BLaER1 treated with 17β-estradiol and CSF1 and Interleukin-3, amounts not matched to agents 10 nM and 100 nM (cell line): Measurements from ENCODE around the gene NRG3.

Experiments used
- H3K27ac ChIP-seq, 11 experiments: shearing (Covaris generic); formaldehyde crosslinking; 2 replicates each; pipeline ENCODE4 v1.8.1; 2022
- H3K27me3 ChIP-seq, 11 experiments: shearing (Covaris generic); formaldehyde crosslinking; 2 replicates each; pipeline ENCODE4 v1.8.1; 2022
- H3K36me3 ChIP-seq, 11 experiments: shearing (Covaris generic); formaldehyde crosslinking; 2 replicates each; pipeline ENCODE4 v1.8.1; 2022
- H3K4me1 ChIP-seq, 10 experiments: shearing (Covaris generic); formaldehyde crosslinking; 2 replicates each; pipeline ENCODE4 v1.8.1; 2022
- H3K4me2 ChIP-seq, 11 experiments: shearing (Covaris generic); formaldehyde crosslinking; 2 replicates each; pipeline ENCODE4 v1.8.1; 2022
- H3K4me3 ChIP-seq, 10 experiments: shearing (Covaris generic); formaldehyde crosslinking; 2 replicates each; pipeline ENCODE4 v1.8.1; 2022
- H3K9ac ChIP-seq, 11 experiments: shearing (Covaris generic); formaldehyde crosslinking; 2 replicates each; pipeline ENCODE4 v1.8.1; 2022
- H3K9me3 ChIP-seq, 11 experiments: shearing (Covaris generic); formaldehyde crosslinking; replicated peaks in 1 of 11; 2 replicates each; pipeline ENCODE4 v1.8.1; 2022
- H4K20me1 ChIP-seq, 11 experiments: shearing (Covaris generic); formaldehyde crosslinking; 2 replicates each; pipeline ENCODE4 v1.8.1; 2022
- Cebpa-rat ChIP-seq, 11 experiments: shearing (Covaris generic); IDR thresholded peaks; 2 replicates each; pipeline ENCODE4 v1.8.1; 2022

The NRG3 gene

GRCh38 chr10:82284180-82284579 lies 409.2 kb downstream of the NRG3 start:
- no peaks in the 10 kb centered on the region for H3K27me3 ChIP-seq
- no peak overlapping the region for H3K27ac ChIP-seq
- no peak overlapping the region for H3K9ac ChIP-seq
- H3K4me3 ChIP-seq = no peak overlapping the region
- H3K4me1 ChIP-seq = peaks cover 0 to 13% (median 0%) of the 10 kb centered on the region in 10 experiments; a peak in 4 of 20 replicates
- no peak overlapping the region for H3K4me2 ChIP-seq
- peaks cover 0 to 13% (median 0%) of the 10 kb centered on the region in 11 experiments; a peak in 5 of 22 replicates for H3K9me3 ChIP-seq
- H3K36me3 ChIP-seq = peaks cover 0 to 11% (median 0%) of the 10 kb centered on the region in 11 experiments; a peak in 2 of 22 replicates
- no peaks in the 10 kb centered on the region; a peak in 1 of 22 replicates for H4K20me1 ChIP-seq
- TF ChIP-seq Cebpa-rat (IDR thresholded peaks at IDR 0.05) = no peak

GRCh38 chr10:82288461-82288881 lies 413.5 kb downstream of the NRG3 start:
- Histone ChIP-seq H3K4me1 (peaks cover 0 to 13% (median 0%) of the 10 kb centered on the region in 10 experiments; a peak in 4 of 20 replicates), H3K27ac (no peak overlapping the region), H3K27me3 (no peaks in the 10 kb centered on the region), H3K9ac (no peak overlapping the region), H3K9me3 (peaks cover 0 to 13% (median 6%) of the 10 kb centered on the region in 11 experiments; a peak in 6 of 22 replicates), H4K20me1 (no peaks in the 10 kb centered on the region), H3K4me3 (no peak overlapping the region), H3K36me3 (peaks cover 0 to 4% (median 0%) of the 10 kb centered on the region in 11 experiments; a peak in 4 of 22 replicates), H3K4me2 (no peak overlapping the region)
- no peak for TF ChIP-seq Cebpa-rat (IDR thresholded peaks at IDR 0.05)

- TF ChIP-seq Cebpa-rat (IDR thresholded peaks at IDR 0.05) = no peak
- no peak overlapping the region for H3K4me2 ChIP-seq
- H3K27ac ChIP-seq = no peak overlapping the region
- peaks cover 0 to 4% (median 0%) of the 10 kb centered on the region in 11 experiments; a peak in 4 of 22 replicates for H3K36me3 ChIP-seq
- H3K4me1 ChIP-seq = peaks cover 0 to 8% (median 0%) of the 10 kb centered on the region in 10 experiments; a peak in 4 of 20 replicates
- no peak overlapping the region for H3K9ac ChIP-seq
- no peaks in the 10 kb centered on the region for H3K27me3 ChIP-seq
- H3K9me3 ChIP-seq = peaks cover 0 to 13% (median 6%) of the 10 kb centered on the region in 11 experiments; a peak in 6 of 22 replicates
- no peaks in the 10 kb centered on the region for H4K20me1 ChIP-seq
- H3K4me3 ChIP-seq = no peak overlapping the region
Measured at GRCh38 chr10:82289945-82290344, 415.0 kb downstream of the NRG3 start.

- Histone ChIP-seq H3K27ac (no peak overlapping the region), H3K9ac (no peak overlapping the region), H4K20me1 (no peaks in the 10 kb centered on the region), H3K36me3 (peaks cover 0 to 1% (median 0%) of the 10 kb centered on the region in 11 experiments; a peak in 3 of 22 replicates), H3K4me2 (no peak overlapping the region), H3K27me3 (no peaks in the 10 kb centered on the region), H3K4me1 (no peaks in the 10 kb centered on the region), H3K4me3 (no peak overlapping the region), H3K9me3 (peaks cover 7 to 29% (median 14%) of the 10 kb centered on the region in 11 experiments; a peak in 17 of 22 replicates)
- no peak for TF ChIP-seq Cebpa-rat (IDR thresholded peaks at IDR 0.05)
Measured at GRCh38 chr10:82294874-82295378, 419.9 kb downstream of the NRG3 start.

GRCh38 chr10:82308641-82309040 lies 433.6 kb downstream of the NRG3 start:
- H3K27me3 ChIP-seq = no peaks in the 10 kb centered on the region
- peaks cover 0 to 5% (median 0%) of the 10 kb centered on the region in 11 experiments; a peak in 1 of 22 replicates for H3K36me3 ChIP-seq
- H3K9ac ChIP-seq = no peak overlapping the region
- H3K4me1 ChIP-seq = peaks cover 0 to 55% (median 21%) of the 10 kb centered on the region in 10 experiments; a peak in 18 of 20 replicates
- H3K27ac ChIP-seq = no peak overlapping the region
- peak overlapping the region; percentile 17 to 77 (median 69); a peak in 19 of 22 replicates for H3K4me2 ChIP-seq
- no peak overlapping the region for H3K4me3 ChIP-seq
- no peak for TF ChIP-seq Cebpa-rat (IDR thresholded peaks at IDR 0.05)
- H4K20me1 ChIP-seq = no peaks in the 10 kb centered on the region; a peak in 1 of 22 replicates
- H3K9me3 ChIP-seq = peaks cover 0 to 22% (median 5%) of the 10 kb centered on the region in 11 experiments; a peak in 9 of 22 replicates

GRCh38 chr10:82310839-82311238 lies 435.8 kb downstream of the NRG3 start:
- Histone ChIP-seq H3K9ac (no peak overlapping the region), H4K20me1 (no peaks in the 10 kb centered on the region; a peak in 1 of 22 replicates), H3K4me2 (peak overlapping the region in 2 of 11 experiments; percentile 4 to 10; a peak in 2 of 22 replicates), H3K9me3 (peaks cover 0 to 22% (median 5%) of the 10 kb centered on the region in 11 experiments; a peak in 6 of 22 replicates), H3K4me3 (no peak overlapping the region), H3K27me3 (no peaks in the 10 kb centered on the region), H3K27ac (no peak overlapping the region), H3K36me3 (peaks cover 0 to 5% (median 0%) of the 10 kb centered on the region in 11 experiments; a peak in 1 of 22 replicates), H3K4me1 (peaks cover 0 to 77% (median 41%) of the 10 kb centered on the region in 10 experiments; a peak in 18 of 20 replicates)
- TF ChIP-seq Cebpa-rat (IDR thresholded peaks at IDR 0.05) = no peak

- no peak overlapping the region for H3K4me3 ChIP-seq
- H3K9me3 ChIP-seq = peaks cover 0 to 22% (median 5%) of the 10 kb centered on the region in 11 experiments; a peak in 6 of 22 replicates
- peak overlapping the region in 7 of 11 experiments; percentile 27 to 83 (median 63); a peak in 14 of 22 replicates for H3K4me2 ChIP-seq
- peaks cover 0 to 5% (median 0%) of the 10 kb centered on the region in 11 experiments; a peak in 1 of 22 replicates for H3K36me3 ChIP-seq
- peak overlapping the region in 2 of 11 experiments; percentile 14 to 25; a peak in 4 of 22 replicates for H3K27ac ChIP-seq
- H3K9ac ChIP-seq = no peak overlapping the region
- no peaks in the 10 kb centered on the region for H3K27me3 ChIP-seq
- peaks cover 0 to 89% (median 46%) of the 10 kb centered on the region in 10 experiments; a peak in 18 of 20 replicates for H3K4me1 ChIP-seq
- H4K20me1 ChIP-seq = no peaks in the 10 kb centered on the region
- TF ChIP-seq Cebpa-rat (IDR thresholded peaks at IDR 0.05) = no peak
Measured at GRCh38 chr10:82313401-82313800, 438.4 kb downstream of the NRG3 start.

- H3K27ac ChIP-seq = no peak overlapping the region; a peak in 1 of 22 replicates
- H3K9me3 ChIP-seq = peaks cover 0 to 1% (median 0%) of the 10 kb centered on the region in 11 experiments; a peak in 1 of 22 replicates
- no peak overlapping the region for H3K4me3 ChIP-seq
- peaks cover 0 to 9% (median 0%) of the 10 kb centered on the region in 11 experiments; a peak in 3 of 22 replicates for H4K20me1 ChIP-seq
- peak overlapping the region in 1 of 11 experiments; percentile 24; a peak in 1 of 22 replicates for H3K9ac ChIP-seq
- TF ChIP-seq Cebpa-rat (IDR thresholded peaks at IDR 0.05) = no peak
- H3K4me2 ChIP-seq = peak overlapping the region in 9 of 11 experiments; percentile 4 to 83 (median 66); a peak in 17 of 22 replicates
- H3K4me1 ChIP-seq = peaks cover 0 to 81% (median 61%) of the 10 kb centered on the region in 10 experiments; a peak in 16 of 20 replicates
- no peaks in the 10 kb centered on the region for H3K36me3 ChIP-seq
- no peaks in the 10 kb centered on the region for H3K27me3 ChIP-seq
Measured at GRCh38 chr10:82318534-82318933, 443.5 kb downstream of the NRG3 start.

GRCh38 chr10:82319074-82319473 lies 444.1 kb downstream of the NRG3 start:
- peaks cover 0 to 76% (median 56%) of the 10 kb centered on the region in 10 experiments; a peak in 16 of 20 replicates for H3K4me1 ChIP-seq
- no peak overlapping the region for H3K9ac ChIP-seq
- peaks cover 0 to 7% (median 4%) of the 10 kb centered on the region in 11 experiments; a peak in 6 of 22 replicates for H3K9me3 ChIP-seq
- H3K36me3 ChIP-seq = peaks cover 0 to 3% (median 0%) of the 10 kb centered on the region in 11 experiments; a peak in 1 of 22 replicates
- peak overlapping the region in 9 of 11 experiments; percentile 4 to 83 (median 66); a peak in 17 of 22 replicates for H3K4me2 ChIP-seq
- H3K4me3 ChIP-seq = no peak overlapping the region
- H3K27me3 ChIP-seq = no peaks in the 10 kb centered on the region
- no peak overlapping the region for H3K27ac ChIP-seq
- no peak for TF ChIP-seq Cebpa-rat (IDR thresholded peaks at IDR 0.05)
- peaks cover 0 to 9% (median 0%) of the 10 kb centered on the region in 11 experiments; a peak in 3 of 22 replicates for H4K20me1 ChIP-seq
